Kidney capillary endothelial cell (primary cell): Measurements from ENCODE around the gene CSF3.

Source experiments
- DNase-seq: peaks from one replicate; pipeline ENCODE4 v3.0.0-alpha.2; 2018; ENCODE audit warnings: low spot score

The CSF3 gene

GRCh38 chr17:40015005-40015997 lies at the start of gene CSF3:
CSF3 (plus strand) TSS chr17:40015440; CDS start chr17:40015475, 35 bp downstream.
- no peak for DNase-seq

GRCh38 chr17:39966771-39967170 lies 48.5 kb upstream of the CSF3 start:
- no peak for DNase-seq

GRCh38 chr17:39968761-39969160 lies 46.5 kb upstream of the CSF3 start:
- DNase-seq, result no peak

- DNase-seq, result no peak
Observed at GRCh38 chr17:39969375-39969774, 45.9 kb upstream of the CSF3 start.

- DNase-seq, result no peak
Observed at GRCh38 chr17:39970157-39970692, 45.0 kb upstream of the CSF3 start.

GRCh38 chr17:39971076-39971603 lies 44.1 kb upstream of the CSF3 start:
- no peak for DNase-seq

- no peak for DNase-seq
Observed at GRCh38 chr17:39972271-39972670, 43.0 kb upstream of the CSF3 start.

GRCh38 chr17:39973496-39973895 lies 41.7 kb upstream of the CSF3 start:
- DNase-seq, result no peak

- no peak for DNase-seq
Observed at GRCh38 chr17:39974433-39974832, 40.8 kb upstream of the CSF3 start.

- DNase-seq, result no peak
Observed at GRCh38 chr17:39975801-39976200, 39.4 kb upstream of the CSF3 start.

- DNase-seq, result no peak
Observed at GRCh38 chr17:39979016-39979670, 36.1 kb upstream of the CSF3 start.

GRCh38 chr17:39979893-39980350 lies 35.3 kb upstream of the CSF3 start:
- DNase-seq, result no peak

GRCh38 chr17:39980351-39981206 lies 34.7 kb upstream of the CSF3 start, which contains the start of gene PSMD3:
PSMD3 (plus strand) TSS chr17:39980807; CDS start chr17:39980971, 164 bp downstream.
- peak; percentile 99 for DNase-seq

GRCh38 chr17:39981207-39981741 lies 34.0 kb upstream of the CSF3 start:
- DNase-seq, result no peak

GRCh38 chr17:39981766-39982375 lies 33.4 kb upstream of the CSF3 start:
- no peak for DNase-seq

GRCh38 chr17:39988206-39988810 lies 26.9 kb upstream of the CSF3 start:
- DNase-seq, result no peak

- no peak for DNase-seq
Observed at GRCh38 chr17:39994448-39994847, 20.8 kb upstream of the CSF3 start.

- no peak for DNase-seq
Observed at GRCh38 chr17:39995438-39995837, 19.8 kb upstream of the CSF3 start.

GRCh38 chr17:39996162-39996561 lies 19.1 kb upstream of the CSF3 start:
- no peak for DNase-seq

GRCh38 chr17:39996800-39997199 lies 18.4 kb upstream of the CSF3 start:
- DNase-seq, result no peak
